Umbilical cord (tissue), 2 donors: ENCODE results near the gene ATP1A1. TPM values are rescaled to one million over a fixed set of nuclear protein-coding genes. Genes with fewer than 3 reads are reported as not detected.

ENCODE experiments used
- DNase-seq: peaks from one replicate; pipeline ENCODE4 v3.0.0-alpha.2; 2015; ENCODE audit warnings: low spot score
- total RNA-seq: library from RNA; depleted of rRNA; stranded (reverse); fragments of >200 nt; gene quantifications from one replicate; pipeline ENCODE4 v1.2.3, GENCODE V29; 2014; ENCODE audit warnings: low replicate concordance; ENCODE audit not compliant: insufficient read depth

The ATP1A1 gene
- total RNA-seq, 1 donor from 2014 or later = 43.3 TPM

DNA sequence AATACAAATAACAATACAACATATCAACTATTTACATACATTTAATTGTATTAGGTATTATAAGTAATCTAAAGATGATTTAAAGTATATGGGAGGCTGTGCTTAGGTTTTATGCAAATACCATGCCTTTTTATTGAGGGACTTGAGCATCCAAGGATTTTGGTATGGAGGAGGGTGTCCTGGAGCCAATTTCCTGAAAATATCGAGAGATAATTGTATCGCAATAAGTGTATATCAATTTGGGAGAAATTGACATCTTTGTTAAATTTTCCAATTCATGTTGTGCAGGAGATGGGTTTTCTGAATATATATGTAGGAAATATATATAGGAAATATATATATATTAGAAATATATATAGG is 63.5 kb downstream of the ATP1A1 start:
- no peak for DNase-seq

DNA sequence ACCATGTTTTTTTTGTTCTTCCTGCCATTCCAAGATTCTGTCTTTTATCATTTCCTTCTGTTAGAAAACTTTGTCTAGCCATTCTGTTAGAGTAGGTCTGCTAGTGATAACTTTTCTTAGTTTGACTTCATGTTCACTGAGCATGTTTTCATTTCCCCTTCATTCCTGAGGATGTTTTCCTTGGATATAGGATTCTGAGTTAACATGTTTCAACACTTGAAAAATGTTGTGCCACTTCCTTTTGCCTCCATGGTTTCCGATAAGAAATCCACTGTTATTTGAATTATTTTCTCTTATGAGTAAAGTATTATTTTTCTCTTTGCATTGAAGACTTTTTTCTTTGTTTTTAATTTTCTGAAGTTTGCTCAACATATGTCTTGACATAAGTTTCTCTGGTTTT is 66.7 kb downstream of the ATP1A1 start:
- DNase-seq = peak; percentile 39

DNA sequence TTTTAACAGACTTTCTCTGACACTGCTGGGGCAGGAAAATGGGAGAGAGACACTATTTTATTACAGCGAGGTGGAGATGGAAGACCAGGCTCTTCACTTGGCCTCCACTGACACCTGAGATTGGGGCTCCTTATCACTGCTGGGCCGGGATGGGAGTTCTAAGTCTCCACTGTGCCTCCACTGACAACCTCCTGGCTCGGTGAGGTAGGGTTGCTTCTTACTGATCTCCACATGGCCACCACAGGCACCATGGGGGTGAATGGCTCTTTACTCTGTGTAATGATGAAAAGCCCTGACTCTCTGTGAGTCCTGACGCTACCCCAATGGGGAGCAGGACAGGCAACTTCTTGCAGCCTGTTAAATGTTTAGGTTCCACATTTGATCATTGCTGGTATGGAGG is 67.7 kb downstream of the ATP1A1 start:
- no peak for DNase-seq

DNA sequence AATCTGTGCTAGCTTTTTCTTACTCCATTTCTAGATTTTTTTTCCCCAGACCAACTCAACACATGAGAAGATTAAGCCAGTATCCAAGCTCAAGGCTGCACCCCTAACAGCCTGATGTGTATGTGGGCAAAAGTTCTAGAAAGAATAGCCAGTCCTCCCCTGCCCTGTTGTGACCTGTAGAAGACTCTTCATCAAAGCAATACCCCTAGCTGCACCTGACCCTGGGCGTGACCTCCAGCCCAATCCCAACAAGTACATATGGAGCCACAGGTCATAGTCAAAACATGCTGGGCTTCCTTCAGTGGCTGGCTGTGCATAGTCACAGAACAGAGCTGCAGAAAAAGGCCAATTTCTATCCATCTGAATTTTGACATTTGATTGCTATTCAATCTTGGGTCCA is 72.5 kb downstream of the ATP1A1 start:
- DNase-seq = no peak

DNA sequence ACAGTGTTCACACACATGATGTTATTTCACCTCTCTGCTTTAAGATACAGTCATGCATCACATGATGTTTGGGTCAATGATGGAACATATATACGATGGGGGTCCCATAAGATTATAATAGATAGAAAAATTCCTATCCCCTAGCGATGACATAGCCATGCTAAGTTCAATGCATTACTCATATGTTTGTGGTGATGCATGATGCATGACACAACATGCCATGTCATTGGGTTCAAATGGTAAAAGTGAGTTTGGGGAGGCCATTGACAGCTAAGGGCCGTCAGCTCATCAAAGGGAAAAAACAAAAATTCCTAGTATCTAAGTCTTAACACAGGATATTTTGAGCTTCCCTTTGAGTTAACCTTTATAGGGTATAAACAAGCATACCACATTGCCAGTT is 73.6 kb downstream of the ATP1A1 start:
- no peak for DNase-seq

DNA sequence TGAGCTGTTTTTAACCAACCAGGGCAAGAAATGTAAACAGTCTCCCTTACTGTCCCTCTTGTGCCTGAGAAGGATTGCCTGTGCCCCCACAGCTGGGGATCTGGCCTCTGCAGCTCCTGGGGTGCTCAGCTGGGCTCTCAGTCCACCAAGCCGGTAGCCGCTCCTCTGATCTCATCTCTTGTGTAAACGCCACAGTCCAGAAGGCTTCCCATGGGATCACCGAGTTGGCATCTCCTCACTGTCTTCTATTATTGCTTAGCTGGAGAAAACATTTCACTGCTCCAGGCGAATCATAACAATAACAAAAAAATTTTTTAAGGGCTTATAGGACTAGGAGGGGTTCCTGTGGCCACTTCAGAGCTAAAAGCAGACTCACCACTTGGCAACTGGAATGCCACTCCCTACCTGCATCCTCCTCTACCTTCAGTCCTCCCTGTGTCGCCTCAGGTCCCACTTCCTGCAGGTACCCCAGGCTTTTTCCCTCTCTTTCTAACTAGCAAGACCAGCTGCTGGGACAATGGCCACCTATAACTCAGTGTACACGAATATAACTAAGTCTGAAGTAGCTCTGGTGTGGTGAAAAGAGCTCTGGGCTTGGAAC is 75.8 kb downstream of the ATP1A1 start:
- DNase-seq = no peak

DNA sequence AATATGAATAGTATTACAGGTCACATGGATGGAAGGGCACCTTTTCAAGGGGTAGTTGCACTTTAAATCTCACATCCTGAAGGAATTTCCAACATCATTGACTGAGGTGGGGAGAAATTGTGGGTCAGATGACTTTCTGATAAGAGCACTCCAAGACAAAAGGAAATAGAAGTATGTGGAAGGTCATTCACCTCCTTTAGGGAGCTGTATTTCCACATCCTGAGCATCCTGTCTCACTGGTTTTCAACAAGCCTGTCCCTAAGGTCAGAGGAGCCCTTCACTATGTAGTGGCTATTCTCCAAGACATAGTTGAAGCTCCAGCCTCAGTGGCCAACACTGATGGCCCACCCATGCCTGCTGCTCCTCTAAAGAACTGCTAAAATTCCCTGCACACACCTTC is 76.5 kb downstream of the ATP1A1 start:
- no peak for DNase-seq

DNA sequence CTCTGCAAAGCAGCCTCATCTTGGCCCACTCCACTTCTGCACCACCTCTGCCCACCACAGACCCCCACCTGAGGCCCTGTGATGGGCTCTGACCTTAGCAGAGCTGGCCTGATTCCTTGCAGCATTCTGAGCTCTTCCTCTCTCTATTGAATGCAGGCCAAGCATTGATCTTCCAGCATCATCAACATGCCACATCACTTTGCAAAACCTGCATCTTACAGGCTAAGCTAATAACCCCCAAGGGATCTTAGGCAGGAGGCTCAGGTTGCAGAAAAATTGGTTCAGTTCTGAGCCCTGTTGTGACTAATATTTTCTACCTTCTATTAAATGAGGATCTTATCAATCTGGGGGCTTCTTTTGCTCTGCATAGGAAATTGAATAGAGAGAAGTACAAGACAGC is 78.7 kb downstream of the ATP1A1 start:
- DNase-seq = no peak

DNA sequence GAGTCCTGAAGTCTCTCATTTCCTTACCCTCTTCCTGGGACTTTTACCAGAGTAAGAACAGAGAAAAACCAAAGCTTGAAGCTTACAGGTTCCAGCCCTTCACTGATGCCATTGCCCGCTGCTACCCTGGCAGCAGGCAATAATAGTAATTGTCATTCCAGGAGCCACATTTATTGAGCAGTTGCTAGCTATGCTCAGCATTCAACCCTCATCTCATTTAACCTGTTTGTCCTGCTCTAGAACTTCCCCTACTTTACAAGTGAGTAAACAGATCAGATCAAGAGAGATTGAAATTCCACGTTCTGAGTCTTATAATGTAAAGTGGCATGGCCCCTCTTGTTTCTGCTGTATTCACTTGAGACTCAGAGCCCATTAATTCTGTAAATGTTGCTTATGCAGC is 80.4 kb downstream of the ATP1A1 start:
- no peak for DNase-seq

DNA sequence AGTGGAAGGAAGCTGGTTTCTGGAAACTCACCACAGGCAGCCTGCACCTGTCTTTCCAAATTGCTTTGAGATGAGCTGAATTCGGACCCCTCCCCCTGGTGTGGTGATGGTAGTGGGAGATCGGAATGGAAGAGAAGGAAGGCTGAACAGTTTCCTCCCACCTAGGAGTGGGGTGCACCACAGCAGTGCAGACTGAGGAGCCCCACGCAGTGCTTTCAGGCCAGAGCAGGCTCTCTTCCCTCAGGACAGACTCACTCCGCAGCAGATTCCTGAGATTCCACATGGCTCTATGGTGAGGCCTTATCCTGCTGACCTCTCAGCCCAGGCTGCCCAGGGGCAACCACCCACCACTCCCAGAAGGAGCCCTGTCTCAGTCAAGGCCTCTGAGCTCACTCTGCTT is 80.9 kb downstream of the ATP1A1 start:
- DNase-seq = no peak

Other genes with a start within 250 kb of the ATP1A1 start
- gene CD58, start 197.8 kb downstream of the ATP1A1 start, total RNA-seq = 31.8 TPM